Karpas-422 (cell line): ENCODE results near the gene ADAMTSL2. TPM values are rescaled to one million over a fixed set of nuclear protein-coding genes. Genes with fewer than 3 reads are reported as not detected.

Source experiments
- DNase-seq: peaks from one replicate; pipeline ENCODE4 v3.0.0-alpha.2; 2015
- H2AFZ ChIP-seq: fragments of 200-600 bp; sonication (generic); 2 replicates; pipeline ENCODE4 v1.6.1; 2014; ENCODE audit warnings: antibody characterized with exemption, low read length, mixed read lengths
- H3K27ac ChIP-seq: fragments of 200-600 bp; sonication (generic); 2 replicates; pipeline ENCODE4 v1.5.1; 2014; ENCODE audit warnings: mild to moderate bottlenecking, low read length, moderate library complexity
- H3K27me3 ChIP-seq: fragments of 200-600 bp; sonication (generic); 2 replicates; pipeline ENCODE4 v1.6.1; 2014; ENCODE audit warnings: low read length, mixed read lengths
- H3K36me3 ChIP-seq: fragments of 200-600 bp; sonication (generic); 2 replicates; pipeline ENCODE4 v1.6.1; 2014; ENCODE audit warnings: low read length, mixed read lengths; ENCODE audit not compliant: insufficient read depth
- H3K4me1 ChIP-seq: fragments of 200-600 bp; sonication (generic); 2 replicates; pipeline ENCODE4 v1.6.1; 2014; ENCODE audit warnings: mild to moderate bottlenecking, low read length, mixed read lengths
- H3K4me2 ChIP-seq: fragments of 200-600 bp; sonication (generic); 2 replicates; pipeline ENCODE4 v1.6.1; 2014; ENCODE audit warnings: low read length, low read depth, mild to moderate bottlenecking; ENCODE audit not compliant: poor library complexity, severe bottlenecking
- H3K4me3 ChIP-seq: fragments of 200-600 bp; sonication (generic); 2 replicates; pipeline ENCODE4 v1.5.1; 2014; ENCODE audit warnings: mild to moderate bottlenecking, antibody characterized with exemption, low read length, mixed read lengths
- H3K79me2 ChIP-seq: fragments of 200-600 bp; sonication (generic); 2 replicates; pipeline ENCODE4 v1.6.1; 2014; ENCODE audit warnings: mild to moderate bottlenecking, low read length, mixed read lengths
- H3K9ac ChIP-seq: fragments of 200-600 bp; sonication (generic); 2 replicates; pipeline ENCODE4 v1.6.0; 2014; ENCODE audit warnings: low read length
- H3K9me2 ChIP-seq: fragments of 200-600 bp; sonication (generic), shearing (Covaris generic); replicated peaks from 2 replicates; pipeline ENCODE4 v1.6.0; 2014; ENCODE audit warnings: mild to moderate bottlenecking, low read length, moderate library complexity; ENCODE audit not compliant: insufficient read depth
- H3K9me3 ChIP-seq: fragments of 300-700, 200-600 bp; sonication (generic); 2 replicates; pipeline ENCODE4 v1.6.1; 2014; ENCODE audit warnings: low read length, mixed read lengths
- H4K20me1 ChIP-seq: fragments of 200-600 bp; sonication (generic); 2 replicates; pipeline ENCODE4 v1.6.1; 2014; ENCODE audit warnings: mild to moderate bottlenecking, antibody characterized with exemption, low read length, low read depth; ENCODE audit not compliant: insufficient read depth
- total RNA-seq: library from RNA; depleted of rRNA; stranded (reverse); fragments of >200 nt; shearing (Covaris generic); gene quantifications from 2 replicates; pipeline ENCODE4 v1.2.3, GENCODE V29; 2014; ENCODE audit warnings: low replicate concordance

Gene ADAMTSL2
- total RNA-seq, 1 experiment from 2014 or later, result not detected

GRCh38 chr9:133515240-133515610, 19.3 kb upstream of the ADAMTSL2 start:
- no peaks in the 10 kb centered on the region for H3K79me2 ChIP-seq
- no peak for DNase-seq
- H3K27me3 ChIP-seq, result no peaks in the 10 kb centered on the region
- no peak overlapping the region for H3K4me3 ChIP-seq
- H3K9me3 ChIP-seq, result no peaks in the 10 kb centered on the region; the same call in 1 of the 2 replicates
- H3K4me2 ChIP-seq, result no peak overlapping the region
- no peaks in the 10 kb centered on the region for H3K36me3 ChIP-seq
- H4K20me1 ChIP-seq, result no peaks in the 10 kb centered on the region
- no peak overlapping the region for H2AFZ ChIP-seq
- no peaks in the 10 kb centered on the region for H3K4me1 ChIP-seq
- H3K27ac ChIP-seq, result no peak overlapping the region
- H3K9ac ChIP-seq, result no peak overlapping the region
- no peaks in the 10 kb centered on the region for H3K9me2 ChIP-seq

GRCh38 chr9:133515615-133516255, 18.8 kb upstream of the ADAMTSL2 start:
- Histone ChIP-seq H3K9me2 (no peaks in the 10 kb centered on the region), H3K4me3 (no peak overlapping the region), H3K27me3 (no peaks in the 10 kb centered on the region), H3K79me2 (no peaks in the 10 kb centered on the region), H3K9ac (no peak overlapping the region), H3K9me3 (no peaks in the 10 kb centered on the region; the same call in 1 of the 2 replicates), H3K4me1 (no peaks in the 10 kb centered on the region), H3K4me2 (no peak overlapping the region), H3K27ac (no peak overlapping the region), H4K20me1 (no peaks in the 10 kb centered on the region), H3K36me3 (no peaks in the 10 kb centered on the region), H2AFZ (no peak overlapping the region)
- DNase-seq, result no peak

DNA sequence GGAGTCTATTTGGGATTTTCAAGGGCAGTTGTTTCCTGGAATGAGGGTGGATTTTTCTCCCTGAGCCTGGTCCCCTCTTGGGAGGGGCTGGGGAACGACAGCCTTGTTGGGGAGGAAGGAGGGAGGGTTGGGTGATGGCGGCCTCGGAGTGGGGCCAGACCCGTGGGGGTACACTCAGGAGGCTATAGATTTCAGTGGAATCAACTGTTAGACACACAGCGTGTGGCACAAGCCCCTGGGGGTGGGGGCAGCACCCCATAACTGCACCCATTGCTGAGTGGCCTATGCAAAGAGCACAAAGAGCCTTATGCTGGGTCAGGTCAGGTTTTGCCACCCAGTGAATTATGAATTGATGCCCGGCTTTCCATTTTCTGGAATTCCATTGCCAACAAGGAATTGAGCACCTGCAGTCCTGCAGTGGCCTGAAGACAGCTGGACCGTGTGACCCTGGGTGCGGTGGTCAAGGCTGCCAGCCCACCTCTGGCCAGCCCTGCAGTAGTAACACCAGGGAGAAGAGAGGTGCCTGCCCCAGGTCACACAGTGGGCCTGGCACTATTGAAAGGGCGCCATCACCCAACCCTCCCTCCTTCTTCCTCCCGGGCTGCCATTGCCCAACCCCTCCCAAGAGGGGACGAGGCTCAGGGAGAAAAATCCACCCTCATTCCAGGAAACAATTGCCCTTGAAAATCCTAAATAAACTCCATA, 18.1 kb upstream of the ADAMTSL2 start:
- no peak overlapping the region for H3K4me2 ChIP-seq
- no peak overlapping the region for H3K4me3 ChIP-seq
- H4K20me1 ChIP-seq, result no peaks in the 10 kb centered on the region
- H3K27me3 ChIP-seq, result no peaks in the 10 kb centered on the region
- H3K79me2 ChIP-seq, result no peaks in the 10 kb centered on the region
- no peak overlapping the region for H3K27ac ChIP-seq
- H2AFZ ChIP-seq, result no peak overlapping the region
- DNase-seq, result no peak
- no peaks in the 10 kb centered on the region; the same call in 1 of the 2 replicates for H3K9me3 ChIP-seq
- H3K9me2 ChIP-seq, result no peaks in the 10 kb centered on the region
- no peak overlapping the region for H3K9ac ChIP-seq
- H3K36me3 ChIP-seq, result no peaks in the 10 kb centered on the region
- H3K4me1 ChIP-seq, result no peaks in the 10 kb centered on the region

DNA sequence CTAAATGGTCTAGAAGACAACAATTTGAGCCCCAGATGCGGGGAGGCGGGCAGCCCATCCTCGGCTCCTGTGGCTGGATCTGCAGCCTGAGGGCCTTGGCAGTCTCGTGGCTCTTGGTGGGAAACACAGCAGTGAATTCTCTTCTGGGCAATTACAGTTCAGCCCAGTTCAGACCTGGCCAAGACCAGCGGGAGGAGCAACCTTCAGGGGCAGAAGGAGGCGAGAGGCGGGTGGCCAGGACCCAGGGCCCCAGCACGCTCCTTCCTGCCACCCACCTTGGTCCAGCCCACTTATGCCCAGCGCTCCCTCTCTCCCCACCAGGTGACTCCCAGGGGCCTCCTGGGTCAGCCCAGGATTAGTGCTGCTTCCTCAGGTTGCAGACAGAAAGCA, 17.5 kb upstream of the ADAMTSL2 start:
- no peak overlapping the region for H3K4me2 ChIP-seq
- no peak overlapping the region for H2AFZ ChIP-seq
- H3K4me3 ChIP-seq, result no peak overlapping the region
- H4K20me1 ChIP-seq, result no peaks in the 10 kb centered on the region; the same call in 1 of the 2 replicates
- DNase-seq, result no peak
- no peaks in the 10 kb centered on the region for H3K27me3 ChIP-seq
- no peaks in the 10 kb centered on the region for H3K36me3 ChIP-seq
- H3K9ac ChIP-seq, result no peak overlapping the region
- no peak overlapping the region for H3K27ac ChIP-seq
- no peaks in the 10 kb centered on the region; the same call in 1 of the 2 replicates for H3K9me3 ChIP-seq
- H3K9me2 ChIP-seq, result no peaks in the 10 kb centered on the region
- H3K79me2 ChIP-seq, result no peaks in the 10 kb centered on the region
- H3K4me1 ChIP-seq, result no peaks in the 10 kb centered on the region

DNA sequence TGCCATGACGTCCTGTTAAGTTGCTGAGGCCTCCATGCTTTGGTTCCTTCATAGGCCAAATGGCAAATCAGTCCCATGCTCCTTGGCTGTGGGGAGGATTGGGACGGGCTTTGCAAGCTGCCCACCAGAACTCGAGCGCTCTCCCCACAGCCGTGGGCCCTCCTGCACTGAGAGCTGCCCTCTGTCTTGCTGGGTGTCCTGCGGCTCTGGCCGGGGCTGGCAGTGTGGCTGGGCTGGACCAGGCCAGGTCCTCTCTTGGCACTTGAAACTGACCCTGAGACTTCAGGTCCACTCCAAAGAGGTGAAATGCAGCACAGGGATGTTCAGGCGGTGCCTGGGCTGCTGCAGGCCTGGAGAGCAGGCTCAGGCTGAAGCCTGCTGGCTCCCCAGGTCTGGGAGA, 16.8 kb upstream of the ADAMTSL2 start:
- Histone ChIP-seq H3K27ac (no peak overlapping the region), H3K9me3 (no peaks in the 10 kb centered on the region), H3K4me1 (no peaks in the 10 kb centered on the region), H3K36me3 (no peaks in the 10 kb centered on the region), H3K27me3 (no peaks in the 10 kb centered on the region), H3K4me3 (no peak overlapping the region), H3K9ac (no peak overlapping the region), H2AFZ (no peak overlapping the region), H3K4me2 (no peak overlapping the region), H4K20me1 (no peaks in the 10 kb centered on the region; the same call in 1 of the 2 replicates), H3K9me2 (no peaks in the 10 kb centered on the region), H3K79me2 (no peaks in the 10 kb centered on the region)
- no peak for DNase-seq

DNA sequence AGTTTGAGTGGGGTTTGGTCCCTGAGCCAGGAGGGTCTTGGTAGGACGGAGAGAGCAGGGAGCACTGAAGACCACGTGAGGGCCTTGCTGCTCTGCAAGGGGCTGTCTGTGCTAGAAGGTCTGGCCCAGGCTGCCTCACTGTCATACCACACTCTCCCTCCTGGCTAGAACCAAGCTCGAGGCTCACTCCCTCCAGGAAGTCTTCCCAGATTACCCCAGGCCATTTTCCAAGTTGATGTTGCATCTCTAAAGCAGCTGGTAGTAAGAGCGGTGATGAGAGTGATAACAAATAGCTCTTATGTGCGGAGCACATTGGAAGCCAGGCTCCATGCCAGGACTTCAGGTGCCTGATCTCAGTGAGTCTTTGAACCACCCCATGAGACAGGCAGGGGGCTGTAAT, 16.3 kb upstream of the ADAMTSL2 start:
- H4K20me1 ChIP-seq, result no peaks in the 10 kb centered on the region; the same call in 1 of the 2 replicates
- no peak overlapping the region for H2AFZ ChIP-seq
- no peaks in the 10 kb centered on the region for H3K27me3 ChIP-seq
- no peak overlapping the region for H3K9ac ChIP-seq
- H3K36me3 ChIP-seq, result no peaks in the 10 kb centered on the region
- no peak overlapping the region for H3K4me2 ChIP-seq
- no peaks in the 10 kb centered on the region for H3K79me2 ChIP-seq
- H3K4me1 ChIP-seq, result no peaks in the 10 kb centered on the region
- no peak for DNase-seq
- H3K9me2 ChIP-seq, result no peaks in the 10 kb centered on the region
- no peak overlapping the region for H3K4me3 ChIP-seq
- no peak overlapping the region for H3K27ac ChIP-seq
- H3K9me3 ChIP-seq, result no peaks in the 10 kb centered on the region

DNA sequence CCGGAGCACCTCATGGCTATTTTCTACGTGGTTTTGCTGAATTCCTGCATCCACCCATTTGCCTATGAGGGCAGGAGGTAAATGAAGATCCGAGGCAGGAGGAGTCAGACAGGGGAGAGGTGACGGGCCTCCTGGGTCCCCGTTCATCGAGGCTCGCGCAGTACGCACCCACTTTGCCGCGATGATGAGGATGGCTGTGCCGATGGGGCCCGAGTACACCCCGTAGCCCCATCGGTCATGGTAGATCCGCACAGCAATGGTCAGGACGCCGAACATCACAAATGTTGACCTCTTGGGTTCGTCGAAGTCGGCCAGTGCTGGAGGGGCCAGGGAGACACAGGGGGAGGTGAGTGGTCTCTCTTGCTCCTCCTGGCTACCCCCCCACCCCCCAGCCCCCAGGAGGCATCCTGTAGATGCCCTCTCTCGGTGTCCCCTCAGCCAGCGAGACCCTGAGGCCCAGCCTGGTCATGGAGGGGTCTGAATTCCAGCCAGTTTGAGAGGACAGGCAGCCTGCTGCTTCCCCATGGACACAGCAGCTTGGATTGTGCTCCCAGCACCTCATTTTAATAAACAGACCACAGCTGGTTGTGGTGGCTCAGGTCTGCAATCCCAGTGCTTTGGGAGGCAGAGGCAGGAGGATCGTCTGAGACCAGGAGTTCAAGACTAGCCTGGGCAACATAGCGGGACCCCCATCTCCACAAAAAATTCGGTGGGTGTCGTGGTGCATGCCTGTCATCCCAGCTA, 15.6 kb upstream of the ADAMTSL2 start:
- H3K4me1 ChIP-seq, result no peaks in the 10 kb centered on the region

DNA sequence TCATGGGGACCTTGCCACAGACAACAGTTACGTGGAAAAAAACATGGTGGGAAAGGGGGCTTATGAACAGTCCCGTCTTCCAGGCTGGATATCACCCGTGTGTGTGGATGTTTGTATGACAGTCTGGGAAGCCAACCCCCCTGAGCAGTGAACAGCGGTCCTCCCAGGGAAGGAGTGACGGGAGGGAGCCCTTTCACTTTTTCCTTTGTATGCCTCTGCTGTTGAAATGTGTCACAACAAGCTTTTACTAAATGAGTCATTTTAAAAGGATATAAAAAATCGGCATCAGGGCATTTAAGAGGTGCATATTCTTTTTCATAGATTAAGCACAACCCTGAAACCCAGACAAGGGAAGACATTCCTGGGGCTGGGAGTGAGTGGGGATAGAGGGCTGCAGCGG, 14.8 kb upstream of the ADAMTSL2 start:
- H3K27ac ChIP-seq, result no peak overlapping the region
- H3K9me3 ChIP-seq, result no peaks in the 10 kb centered on the region
- H3K9ac ChIP-seq, result no peak overlapping the region
- no peak overlapping the region for H3K4me2 ChIP-seq
- H3K4me1 ChIP-seq, result no peaks in the 10 kb centered on the region
- no peaks in the 10 kb centered on the region; the same call in 1 of the 2 replicates for H4K20me1 ChIP-seq
- H2AFZ ChIP-seq, result no peak overlapping the region
- DNase-seq, result no peak
- no peak overlapping the region for H3K4me3 ChIP-seq
- H3K79me2 ChIP-seq, result no peaks in the 10 kb centered on the region
- no peaks in the 10 kb centered on the region for H3K36me3 ChIP-seq
- H3K9me2 ChIP-seq, result no peaks in the 10 kb centered on the region
- no peaks in the 10 kb centered on the region for H3K27me3 ChIP-seq

More for the DNA sequence above, 15.6 kb upstream of the ADAMTSL2 start:
- Histone ChIP-seq H2AFZ (no peak overlapping the region), H4K20me1 (no peaks in the 10 kb centered on the region; the same call in 1 of the 2 replicates), H3K9ac (no peak overlapping the region), H3K36me3 (no peaks in the 10 kb centered on the region), H3K4me3 (no peak overlapping the region), H3K79me2 (no peaks in the 10 kb centered on the region), H3K9me2 (no peaks in the 10 kb centered on the region), H3K9me3 (no peaks in the 10 kb centered on the region), H3K4me2 (no peak overlapping the region), H3K27ac (no peak overlapping the region), H3K27me3 (no peaks in the 10 kb centered on the region)
- no peak for DNase-seq
